RPMI7951 (cell line): ENCODE measurements around the gene LYPD8. TPM values are rescaled to one million over a fixed set of nuclear protein-coding genes. Genes with fewer than 3 reads are reported as not detected.

Experiments
- DNase-seq: peaks from one replicate; pipeline ENCODE4 v3.0.0-alpha.2; 2012; ENCODE audit warnings: low read depth
- total RNA-seq: library from RNA; depleted of rRNA; stranded (reverse); fragments of >200 nt; shearing (Covaris generic); gene quantifications from 2 replicates; pipeline ENCODE4 v1.2.3, GENCODE V29; 2014; rRNA removed

Gene LYPD8
- total RNA-seq, 1 experiment from 2014 or later, result 1.4 TPM

GRCh38 chr1:248699099-248699498 lies 56.5 kb downstream of the LYPD8 start:
- DNase-seq, result no peak

DNA sequence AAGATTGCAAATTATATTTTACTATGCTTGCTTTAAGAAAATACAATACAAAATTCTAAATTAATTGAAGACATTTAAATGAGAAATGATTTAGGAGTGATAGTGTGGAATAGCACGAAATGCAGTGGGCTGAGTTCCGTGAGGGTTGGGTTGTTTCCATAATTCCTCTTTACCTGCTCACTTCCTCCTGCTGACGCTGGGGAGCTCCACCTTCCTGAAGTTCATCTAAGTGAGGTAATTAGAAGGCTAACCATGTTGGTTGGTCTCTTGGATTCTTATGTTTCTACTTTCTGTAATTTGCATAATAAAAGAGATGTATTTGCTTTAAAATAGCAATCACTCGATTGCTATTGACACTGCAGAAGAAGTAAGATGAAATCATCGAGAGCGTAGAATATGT lies 57.7 kb downstream of the LYPD8 start:
- DNase-seq, result no peak

DNA sequence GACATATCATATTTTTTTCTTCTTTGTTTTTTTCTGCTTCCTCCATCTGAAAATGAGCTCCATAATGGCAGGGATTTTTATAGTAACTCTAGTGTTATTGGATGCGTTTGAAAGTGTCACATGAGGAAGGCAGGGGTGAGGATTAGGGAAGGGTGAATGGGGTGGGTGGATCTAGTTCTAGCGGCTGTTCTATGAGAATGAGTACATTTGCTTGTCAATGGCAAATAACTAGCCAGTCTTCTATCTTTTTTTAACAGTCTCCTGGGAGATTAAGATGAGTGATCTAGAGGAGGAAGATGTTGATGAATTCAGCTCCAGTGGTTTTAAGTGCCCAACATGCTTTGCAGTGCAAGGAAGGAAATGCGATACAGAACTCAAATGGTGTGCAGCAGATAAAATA lies 58.8 kb downstream of the LYPD8 start:
- no peak for DNase-seq

DNA sequence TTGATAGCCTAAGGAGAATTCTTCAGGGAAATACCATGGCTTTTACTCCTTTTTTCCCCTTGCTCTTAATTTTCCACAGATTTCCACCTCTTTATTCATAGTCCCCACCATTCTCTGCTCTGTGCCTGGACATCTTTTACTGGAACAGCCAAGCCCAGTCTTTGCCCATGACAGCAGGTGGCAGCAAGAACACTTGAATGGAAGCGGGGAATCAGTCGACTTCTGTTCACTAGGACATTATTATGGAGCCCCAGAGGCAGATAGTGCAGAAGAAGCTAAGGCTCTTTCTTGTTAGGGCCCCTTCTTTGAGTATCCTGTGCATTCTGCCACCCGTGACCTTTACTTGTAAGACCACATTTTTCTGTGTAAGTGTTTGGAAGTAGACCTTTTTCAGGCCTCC lies 59.3 kb downstream of the LYPD8 start:
- DNase-seq, result peak; percentile 37

DNA sequence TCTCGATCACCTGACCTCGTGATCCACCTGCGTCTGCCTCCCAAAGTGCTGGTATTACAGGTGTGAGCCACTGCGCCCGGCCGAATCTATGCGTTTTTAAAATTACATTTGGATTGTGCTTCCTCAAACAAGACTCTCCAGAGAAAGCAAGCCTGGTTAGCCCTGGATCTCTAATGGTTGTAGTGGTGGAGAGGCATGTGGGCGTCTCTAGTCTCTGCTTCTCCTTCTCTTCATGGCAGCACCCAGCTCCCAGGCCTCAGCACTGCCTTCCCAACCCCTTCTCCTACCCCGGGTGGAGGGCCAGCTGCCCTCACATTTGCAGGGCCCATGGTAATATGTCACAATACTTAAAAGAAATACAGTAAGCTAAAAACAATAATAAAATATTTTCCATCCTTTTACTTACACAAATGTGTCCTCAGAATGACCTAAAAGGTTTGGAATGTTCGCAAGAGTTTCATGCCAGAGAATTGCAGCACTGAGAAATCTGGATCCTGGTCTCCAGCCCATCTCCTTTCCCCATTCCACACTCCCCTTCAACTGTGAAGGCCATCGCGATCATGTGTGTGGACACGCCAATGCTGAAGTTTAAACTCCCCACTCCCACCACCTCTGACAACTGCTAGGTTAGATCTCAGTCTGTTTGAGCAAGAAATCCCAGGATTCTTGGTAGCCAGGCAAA lies 60.0 kb downstream of the LYPD8 start:
- peak; percentile 13 for DNase-seq

- DNase-seq, result no peak
Measured at GRCh38 chr1:248691567-248692155, 63.9 kb downstream of the LYPD8 start.

Other genes with a start within 250 kb of the LYPD8 start
- not detected in 2 replicates for gene OR2G6, start 247.7 kb downstream of the LYPD8 start, total RNA-seq
- gene OR2T29, start 193.0 kb downstream of the LYPD8 start, total RNA-seq, result not detected in 2 replicates
- not detected in 2 replicates for gene OR2T34, start 181.0 kb downstream of the LYPD8 start, total RNA-seq
- not detected in 2 replicates for gene OR2T10, start 158.1 kb downstream of the LYPD8 start, total RNA-seq
- gene OR2T11, start 120.7 kb downstream of the LYPD8 start, total RNA-seq, result not detected in 2 replicates
- not detected in 2 replicates for gene OR2T35, start 110.5 kb downstream of the LYPD8 start, total RNA-seq
- gene OR2T27, start 100.2 kb downstream of the LYPD8 start, total RNA-seq, result not detected in 2 replicates
- gene OR14I1, start 53.0 kb downstream of the LYPD8 start, total RNA-seq, result not detected in 2 replicates
- gene SH3BP5L, start 70.2 kb upstream of the LYPD8 start, total RNA-seq, result 13.3 and 18.6 TPM in 2 replicates
- 13.4 and 13.8 TPM in 2 replicates for gene ZNF672, start 82.5 kb upstream of the LYPD8 start, total RNA-seq
- 13.2 and 14.8 TPM in 2 replicates for gene ZNF692, start 103.3 kb upstream of the LYPD8 start, total RNA-seq
- gene PGBD2, start 150.5 kb upstream of the LYPD8 start, total RNA-seq, result 6.2 TPM in 2 replicates